ENCODE measurements around the gene KRTAP3-2. TPM values are rescaled to one million over a fixed set of nuclear protein-coding genes. Genes with fewer than 3 reads are reported as not detected.

KRTAP3-2 gene
- total RNA-seq, 1 experiment from 2014 or later: not detected

DNA sequence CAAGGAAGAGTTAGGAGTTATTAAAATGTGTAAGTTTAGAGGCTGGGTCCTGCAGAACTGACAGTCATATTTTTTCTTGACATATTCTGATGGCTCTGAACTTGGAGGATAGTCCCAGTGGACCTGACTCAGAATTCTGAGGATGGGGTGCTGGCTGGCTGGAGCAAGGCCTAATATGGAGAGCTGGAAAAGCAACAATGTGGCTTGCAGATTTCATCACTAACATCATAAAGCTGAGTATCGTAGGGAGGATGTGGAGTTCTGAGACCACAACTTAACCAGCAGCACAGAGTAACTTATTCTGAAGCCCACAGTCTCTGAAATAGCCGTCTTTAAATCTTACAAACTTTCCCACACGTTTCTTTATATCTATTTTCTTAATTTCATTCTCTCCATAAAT is 25.0 kb upstream of the KRTAP3-2 start:
- DNase-seq (ENCODE audit: low read depth, low spot score) (no peak), ATAC-seq (no peak)
- Histone ChIP-seq H3K79me2 (ENCODE audit: insufficient read depth, low read length) (no peaks in the 10 kb centered on the region), H3K4me2 (ENCODE audit: low read length) (no peak overlapping the region), H3K4me1 (ENCODE audit: control insufficient read depth in 1 of 2, insufficient read depth in 2 of 2, low read length in 2 of 2) (no peaks in the 10 kb centered on the region), H4K20me1 (ENCODE audit: insufficient read depth) (no peaks in the 10 kb centered on the region), H3K9ac (ENCODE audit: low read length) (no peak overlapping the region), H3K9me2 (ENCODE audit: insufficient read depth) (no peaks in the 10 kb centered on the region), H3K4me3 (replicated peaks in 1 of 2; ENCODE audit: low read depth in 1 of 2, low read length in 2 of 2) (no peak overlapping the region), H2AFZ (ENCODE audit: low read depth, low read length, poor library complexity, severe bottlenecking) (no peak overlapping the region), H3K27me3 (ENCODE audit: insufficient read depth, low read length) (no peaks in the 10 kb centered on the region), H3K9me3 (ENCODE audit: control insufficient read depth in 1 of 2, insufficient read depth in 1 of 2, low read depth in 1 of 2, low read length in 2 of 2) (peaks cover 0 to 9% of the 10 kb centered on the region in 2 experiments; a peak in 1 of 4 replicates), H3K36me3 (ENCODE audit: control insufficient read depth in 1 of 2, insufficient read depth in 2 of 2, low read length in 2 of 2) (no peaks in the 10 kb centered on the region; a peak in 1 of 4 replicates), H3K27ac (ENCODE audit: low read depth, low read length) (no peak overlapping the region)
- no peak for TF ChIP-seq ATF3 (IDR thresholded peaks at IDR 0.05)
- ChIA-PET RAD21 (ENCODE audit: low non-redundant PET in 1 of 2, low total read pairs in 2 of 2, uncharacterized antibody in 2 of 2, unreplicated experiment in 2 of 2) (no interaction called here), CTCF (no interaction called here), POLR2A (no interaction called here)
- intact Hi-C loops (cut with micrococcal nuclease): no loop called here
- BruUV-seq (replicated peaks): no TSS peak

GRCh38 chr17:41020336-41020735 is 20.6 kb upstream of the KRTAP3-2 start:
- H3K9me2 ChIP-seq (ENCODE audit: insufficient read depth): no peaks in the 10 kb centered on the region
- H3K4me3 ChIP-seq (replicated peaks in 1 of 2; ENCODE audit: low read depth in 1 of 2, low read length in 2 of 2): no peak overlapping the region
- TF ChIP-seq JUND (IDR thresholded peaks at IDR 0.05): no peak
- TF ChIP-seq ZNF274 (IDR thresholded peaks at IDR 0.05; ENCODE audit: low read depth, low read length): no peak
- no peak for TF ChIP-seq CBX3 (IDR thresholded peaks at IDR 0.05; ENCODE audit: low read depth)
- no peak for TF ChIP-seq EZH2phosphoT487 (IDR thresholded peaks at IDR 0.05; ENCODE audit: borderline replicate concordance)
- no peak for TF ChIP-seq SRF (IDR thresholded peaks at IDR 0.05; ENCODE audit: low read depth)
- TF ChIP-seq SIN3A (IDR thresholded peaks at IDR 0.05; ENCODE audit: low read depth): no peak
- no peak for TF ChIP-seq RAD21 (IDR thresholded peaks at IDR 0.05; ENCODE audit: low read depth)
- no peak for TF ChIP-seq EGR1 (IDR thresholded peaks at IDR 0.05; ENCODE audit: low read depth)
- TF ChIP-seq FOSL1 (IDR thresholded peaks at IDR 0.05; ENCODE audit: low read depth): no peak
- no peak for TF ChIP-seq CEBPB (IDR thresholded peaks at IDR 0.05; ENCODE audit: low read depth)
- TF ChIP-seq REST (IDR thresholded peaks at IDR 0.05; ENCODE audit: low read depth): no peak
- TF ChIP-seq ZFX (IDR thresholded peaks at IDR 0.05): no peak
- no peak for TF ChIP-seq ZBTB33 (IDR thresholded peaks at IDR 0.05; ENCODE audit: extremely low read depth, insufficient replicate concordance, low read length)
- no peak for TF ChIP-seq MAX (IDR thresholded peaks at IDR 0.05)
- TF ChIP-seq SP1 (IDR thresholded peaks at IDR 0.05; ENCODE audit: low read depth): no peak
- no peak for TF ChIP-seq EZH2 (IDR thresholded peaks at IDR 0.05)
- no peak overlapping the region for H2AFZ ChIP-seq (ENCODE audit: low read depth, low read length, poor library complexity, severe bottlenecking)
- no peaks in the 10 kb centered on the region; a peak in 1 of 4 replicates for H3K36me3 ChIP-seq (ENCODE audit: control insufficient read depth in 1 of 2, insufficient read depth in 2 of 2, low read length in 2 of 2)
- no peaks in the 10 kb centered on the region for H3K79me2 ChIP-seq (ENCODE audit: insufficient read depth, low read length)
- no peak for ATAC-seq
- no peak for DNase-seq (ENCODE audit: low read depth, low spot score)
- no TSS peak for BruUV-seq (replicated peaks)
- no peak overlapping the region for H3K4me2 ChIP-seq (ENCODE audit: low read length)
- H3K9ac ChIP-seq (ENCODE audit: low read length): no peak overlapping the region
- peaks cover 0 to 9% of the 10 kb centered on the region in 2 experiments; a peak in 1 of 4 replicates for H3K9me3 ChIP-seq (ENCODE audit: control insufficient read depth in 1 of 2, insufficient read depth in 1 of 2, low read depth in 1 of 2, low read length in 2 of 2)
- intact Hi-C loops (cut with micrococcal nuclease): no loop called here
- H3K4me1 ChIP-seq (ENCODE audit: control insufficient read depth in 1 of 2, insufficient read depth in 2 of 2, low read length in 2 of 2): no peaks in the 10 kb centered on the region
- no peaks in the 10 kb centered on the region for H3K27me3 ChIP-seq (ENCODE audit: insufficient read depth, low read length)
- no peak overlapping the region for H3K27ac ChIP-seq (ENCODE audit: low read depth, low read length)
- ChIA-PET RAD21 (ENCODE audit: low non-redundant PET in 1 of 2, low total read pairs in 2 of 2, uncharacterized antibody in 2 of 2, unreplicated experiment in 2 of 2) (no interaction called here), CTCF (no interaction called here), POLR2A (no interaction called here)
- no peaks in the 10 kb centered on the region for H4K20me1 ChIP-seq (ENCODE audit: insufficient read depth)

All from HCT116 (cell line).